ENCODE measurements around the gene DAPK1. TPM values are rescaled to one million over a fixed set of nuclear protein-coding genes. Genes with fewer than 3 reads are reported as not detected.

The DAPK1 gene
- total RNA-seq, 1 donor from 2014 or later = 0.79 TPM

DNA sequence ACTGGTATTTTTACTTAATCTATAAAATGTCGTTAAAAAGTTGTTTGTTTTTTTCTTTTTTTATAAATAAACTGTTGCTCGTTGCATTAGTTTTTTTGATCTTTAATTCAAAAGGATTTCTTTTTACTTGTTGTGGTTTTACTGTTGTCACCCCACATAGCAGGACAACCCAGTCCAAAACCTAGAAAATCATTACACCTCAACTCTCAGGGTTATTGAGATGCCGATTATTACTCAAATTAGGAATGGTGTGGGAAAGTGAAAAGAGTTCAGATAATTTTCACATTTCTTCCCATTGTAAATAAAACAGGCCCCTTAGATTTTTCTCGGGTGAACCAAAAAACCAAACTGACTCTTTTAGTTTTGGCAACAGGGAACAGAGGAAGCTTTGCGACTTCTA is 210.9 kb downstream of the DAPK1 start:
- DNase-seq (ENCODE audit: low read depth) (no peak), FAIRE-seq (no peak)
- H3K36me3 ChIP-seq (ENCODE audit: control insufficient read depth, insufficient read depth, low read length) = no peaks in the 10 kb centered on the region
- no peaks in the 10 kb centered on the region for H3K27me3 ChIP-seq (ENCODE audit: control insufficient read depth, insufficient read depth, low read length)
- TF ChIP-seq, protein P1, sequence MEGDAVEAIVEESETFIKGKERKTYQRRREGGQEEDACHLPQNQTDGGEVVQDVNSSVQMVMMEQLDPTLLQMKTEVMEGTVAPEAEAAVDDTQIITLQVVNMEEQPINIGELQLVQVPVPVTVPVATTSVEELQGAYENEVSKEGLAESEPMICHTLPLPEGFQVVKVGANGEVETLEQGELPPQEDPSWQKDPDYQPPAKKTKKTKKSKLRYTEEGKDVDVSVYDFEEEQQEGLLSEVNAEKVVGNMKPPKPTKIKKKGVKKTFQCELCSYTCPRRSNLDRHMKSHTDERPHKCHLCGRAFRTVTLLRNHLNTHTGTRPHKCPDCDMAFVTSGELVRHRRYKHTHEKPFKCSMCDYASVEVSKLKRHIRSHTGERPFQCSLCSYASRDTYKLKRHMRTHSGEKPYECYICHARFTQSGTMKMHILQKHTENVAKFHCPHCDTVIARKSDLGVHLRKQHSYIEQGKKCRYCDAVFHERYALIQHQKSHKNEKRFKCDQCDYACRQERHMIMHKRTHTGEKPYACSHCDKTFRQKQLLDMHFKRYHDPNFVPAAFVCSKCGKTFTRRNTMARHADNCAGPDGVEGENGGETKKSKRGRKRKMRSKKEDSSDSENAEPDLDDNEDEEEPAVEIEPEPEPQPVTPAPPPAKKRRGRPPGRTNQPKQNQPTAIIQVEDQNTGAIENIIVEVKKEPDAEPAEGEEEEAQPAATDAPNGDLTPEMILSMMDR (IDR thresholded peaks at IDR 0.05; ENCODE audit: insufficient read depth, low read length, severe bottlenecking) = no peak
- H3K4me3 ChIP-seq (ENCODE audit: low read depth, low read length) = no peak overlapping the region

DNA sequence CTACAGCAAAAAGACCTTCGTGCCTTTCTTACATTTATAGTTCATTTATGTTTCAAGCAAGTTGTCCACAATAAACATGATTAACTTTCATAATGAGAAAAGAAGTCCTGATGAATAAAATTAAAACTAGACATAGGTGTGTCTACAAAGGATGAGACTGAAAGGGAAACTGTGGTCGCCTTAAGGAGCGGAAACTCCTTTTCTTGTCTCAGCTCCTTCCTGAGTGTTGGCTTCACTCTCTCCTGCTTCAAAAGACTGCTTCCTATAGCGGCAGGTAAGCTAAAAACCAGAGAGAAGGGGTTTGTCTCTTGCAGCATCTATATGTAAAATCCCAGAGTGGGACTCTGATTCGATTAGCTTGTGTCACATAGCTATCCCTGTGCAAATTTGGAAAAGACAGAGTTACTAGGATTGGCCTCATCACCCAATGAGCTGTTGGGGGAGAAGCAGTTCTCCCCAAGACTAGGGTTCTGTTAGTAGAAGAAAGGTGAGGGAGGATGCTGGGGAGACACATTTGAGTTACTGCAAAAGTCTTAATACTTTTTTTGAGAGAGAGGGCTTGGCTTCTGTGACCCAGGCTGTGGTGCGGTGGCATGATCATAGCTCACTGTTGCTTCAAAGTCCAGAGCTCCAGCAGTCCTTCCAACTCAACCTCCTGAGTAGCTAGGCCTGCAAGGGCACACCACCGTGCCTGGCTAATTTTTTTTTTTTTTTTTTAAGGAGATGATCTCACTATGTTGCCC is 211.5 kb downstream of the DAPK1 start:
- TF ChIP-seq, protein P1 (IDR thresholded peaks at IDR 0.05; ENCODE audit: insufficient read depth, low read length, severe bottlenecking) = no peak
- no peaks in the 10 kb centered on the region for H3K27me3 ChIP-seq (ENCODE audit: control insufficient read depth, insufficient read depth, low read length)
- no peak for FAIRE-seq
- no peaks in the 10 kb centered on the region for H3K36me3 ChIP-seq (ENCODE audit: control insufficient read depth, insufficient read depth, low read length)
- DNase-seq (ENCODE audit: low read depth) = no peak
- no peak overlapping the region for H3K4me3 ChIP-seq (ENCODE audit: low read depth, low read length)

DNA sequence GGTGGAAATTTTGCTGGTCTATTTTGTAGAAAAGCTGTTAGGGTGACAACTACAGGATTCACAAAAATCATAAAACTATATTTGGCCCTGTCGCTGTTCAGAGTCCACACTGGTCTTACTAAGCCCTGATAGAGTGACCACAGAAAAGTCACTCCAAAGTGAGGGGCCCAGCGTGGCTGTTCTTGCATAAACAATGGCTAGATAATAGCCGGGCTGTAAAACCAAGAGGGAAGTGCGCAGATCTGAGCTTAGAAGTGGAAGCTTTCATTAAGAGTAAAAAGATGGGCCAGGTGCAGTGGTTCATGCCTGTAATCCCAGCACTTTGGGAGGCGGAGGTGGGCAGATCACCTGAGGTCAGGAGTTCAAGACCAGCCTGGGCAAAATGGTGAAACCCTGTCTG is 212.8 kb downstream of the DAPK1 start:
- TF ChIP-seq, protein P1 (IDR thresholded peaks at IDR 0.05; ENCODE audit: insufficient read depth, low read length, severe bottlenecking) = no peak
- no peak for FAIRE-seq

DNA sequence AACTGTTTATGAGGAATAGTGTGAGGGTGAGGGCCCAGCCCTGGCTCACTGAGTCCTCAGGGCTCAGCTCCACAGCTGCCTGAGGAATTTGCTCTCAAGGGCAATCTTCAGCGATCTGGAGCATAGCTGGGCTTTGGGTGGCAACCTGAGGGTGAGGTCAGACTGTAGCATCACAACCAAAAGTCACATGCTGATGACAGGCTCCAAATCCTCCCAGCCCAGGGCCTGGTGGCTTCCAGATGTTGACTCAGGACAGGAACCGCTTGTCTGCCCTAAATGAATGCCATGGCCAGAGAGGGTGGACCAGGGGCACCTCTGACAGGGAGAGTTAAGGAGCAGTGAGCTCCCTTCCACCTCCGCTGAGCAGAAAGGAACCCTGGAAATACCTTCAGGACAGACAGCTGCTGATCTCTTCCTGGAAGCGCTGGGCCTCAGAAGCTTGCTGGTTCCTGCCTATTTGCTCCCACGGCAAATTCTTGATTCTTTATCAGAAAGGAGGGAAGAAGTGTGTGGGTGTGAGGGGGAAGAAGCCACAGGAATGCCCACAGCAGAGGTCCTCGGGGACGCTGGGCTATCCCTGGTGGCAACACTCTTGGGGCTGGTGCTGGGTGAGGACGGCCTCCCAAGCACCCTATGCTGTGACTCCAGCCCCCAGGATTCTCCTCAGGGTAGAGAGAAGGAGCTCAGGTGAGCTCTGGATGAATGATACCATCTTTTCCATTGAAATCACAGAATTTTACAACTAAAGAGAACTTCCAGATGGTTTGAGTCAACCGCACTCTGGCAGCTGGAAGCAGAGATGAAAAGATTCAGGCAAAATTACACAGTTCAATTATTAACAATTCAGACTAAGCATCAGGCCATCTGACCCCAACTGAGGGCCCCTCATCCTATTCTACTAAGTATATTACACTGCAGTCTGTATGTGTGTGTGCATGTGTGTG is 214.5 kb downstream of the DAPK1 start:
- H3K27me3 ChIP-seq (ENCODE audit: control insufficient read depth, insufficient read depth, low read length) = no peaks in the 10 kb centered on the region
- FAIRE-seq (no peak), DNase-seq (ENCODE audit: low read depth) (peak; percentile 43)
- H3K36me3 ChIP-seq (ENCODE audit: control insufficient read depth, insufficient read depth, low read length) = no peaks in the 10 kb centered on the region
- TF ChIP-seq, protein P1 (IDR thresholded peaks at IDR 0.05; ENCODE audit: insufficient read depth, low read length, severe bottlenecking) = no peak
- no peak overlapping the region for H3K4me3 ChIP-seq (ENCODE audit: low read depth, low read length)

More for the DNA sequence above, 212.8 kb downstream of the DAPK1 start:
- no peak for DNase-seq (ENCODE audit: low read depth)
- H3K36me3 ChIP-seq (ENCODE audit: control insufficient read depth, insufficient read depth, low read length) = no peaks in the 10 kb centered on the region
- H3K4me3 ChIP-seq (ENCODE audit: low read depth, low read length) = no peak overlapping the region
- no peaks in the 10 kb centered on the region for H3K27me3 ChIP-seq (ENCODE audit: control insufficient read depth, insufficient read depth, low read length)

DNA sequence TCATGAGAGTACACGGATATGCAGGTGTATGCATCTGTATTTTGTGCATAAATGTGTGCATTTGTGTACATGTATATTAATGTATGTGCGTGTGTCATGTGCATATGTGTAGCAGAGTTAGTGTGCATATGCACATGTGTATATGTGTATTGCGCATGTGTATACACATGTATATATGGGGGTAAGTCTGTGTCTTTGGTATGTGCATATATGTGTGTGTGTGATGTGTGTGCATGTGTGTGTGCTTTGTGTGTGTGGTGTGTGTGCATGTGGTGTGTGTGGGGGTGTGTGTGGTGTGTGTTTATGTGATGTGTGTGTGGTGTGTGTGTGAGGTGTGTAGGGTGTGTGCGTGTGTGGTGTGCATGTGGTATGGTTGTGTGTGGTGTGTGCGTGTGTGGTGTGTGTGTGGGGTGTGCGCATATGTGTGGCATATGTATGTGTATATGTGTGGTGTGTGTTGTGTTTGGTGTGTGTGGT is 215.2 kb downstream of the DAPK1 start:
- no peaks in the 10 kb centered on the region for H3K36me3 ChIP-seq (ENCODE audit: control insufficient read depth, insufficient read depth, low read length)
- FAIRE-seq (no peak), DNase-seq (ENCODE audit: low read depth) (no peak)
- H3K27me3 ChIP-seq (ENCODE audit: control insufficient read depth, insufficient read depth, low read length) = no peaks in the 10 kb centered on the region
- no peak overlapping the region for H3K4me3 ChIP-seq (ENCODE audit: low read depth, low read length)
- TF ChIP-seq, protein P1 (IDR thresholded peaks at IDR 0.05; ENCODE audit: insufficient read depth, low read length, severe bottlenecking) = no peak
